HG03521 (cell line): ENCODE measurements around the gene DUSP10.

Experiments used
- ATAC-seq: cut with Tn5 transposase; IDR thresholded peaks from one replicate; pipeline ENCODE4 v1.9.1; 2021; ENCODE audit warnings: mild to moderate bottlenecking, moderate library complexity; ENCODE audit not compliant: unreplicated experiment

The DUSP10 gene

DNA sequence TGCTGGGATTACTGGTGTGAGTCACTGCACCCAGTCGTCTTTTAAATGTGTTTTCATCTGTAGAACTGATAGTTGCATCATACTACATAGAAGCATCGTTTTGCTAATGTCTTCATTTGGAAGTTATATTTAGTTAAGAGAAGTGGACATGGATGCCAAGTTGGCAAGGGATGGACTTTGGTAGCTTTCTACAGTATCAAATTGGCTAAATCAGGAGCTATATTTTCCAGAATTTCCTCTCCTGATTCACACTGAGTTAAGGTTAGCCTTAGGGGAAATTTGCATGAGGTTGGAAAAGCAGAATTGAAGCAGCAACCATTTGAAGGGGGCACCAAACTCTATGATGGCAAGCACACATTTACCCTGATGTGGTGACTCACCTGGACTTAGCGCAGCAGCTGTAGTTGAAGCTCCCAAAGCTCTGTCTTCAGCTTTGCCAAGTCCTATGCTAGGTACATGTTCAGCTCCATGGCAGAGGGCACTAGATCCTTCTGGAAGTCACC, 43.9 kb downstream of the DUSP10 start:
- ATAC-seq: no peak

DNA sequence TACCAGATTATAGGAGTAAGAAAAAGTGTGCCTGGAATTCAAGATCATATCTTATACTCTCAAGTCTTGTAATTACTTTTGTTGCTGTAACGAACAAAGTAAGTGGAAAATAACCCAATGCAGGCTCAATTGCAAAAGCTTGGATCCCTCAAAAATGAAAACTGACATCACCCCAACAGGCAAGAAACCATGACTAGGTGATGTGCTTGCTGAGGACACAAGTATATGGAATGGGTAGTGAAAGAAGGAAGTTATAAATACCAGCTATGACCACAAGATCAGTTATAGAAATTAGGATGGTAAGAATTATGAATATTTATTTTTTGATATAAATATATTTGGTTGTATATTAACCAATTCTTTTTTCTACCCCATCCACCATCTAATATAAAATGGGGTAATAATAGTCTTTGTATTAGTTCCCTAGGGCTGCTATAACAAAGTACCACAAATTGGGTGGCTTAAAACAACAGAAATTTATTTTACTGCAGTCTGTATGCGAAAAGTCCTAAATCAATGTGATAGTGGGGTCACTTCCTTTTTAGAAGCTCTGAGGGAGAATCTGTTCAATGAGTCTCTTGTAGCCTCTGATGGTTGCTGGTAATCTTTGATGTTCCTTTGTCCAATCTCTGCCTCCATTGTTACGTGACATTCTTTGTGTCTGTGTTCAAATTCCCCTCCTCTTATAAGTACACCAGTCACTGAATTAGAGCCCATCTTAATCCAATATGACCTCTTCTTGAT, 45.0 kb downstream of the DUSP10 start:
- ATAC-seq: no peak

DNA sequence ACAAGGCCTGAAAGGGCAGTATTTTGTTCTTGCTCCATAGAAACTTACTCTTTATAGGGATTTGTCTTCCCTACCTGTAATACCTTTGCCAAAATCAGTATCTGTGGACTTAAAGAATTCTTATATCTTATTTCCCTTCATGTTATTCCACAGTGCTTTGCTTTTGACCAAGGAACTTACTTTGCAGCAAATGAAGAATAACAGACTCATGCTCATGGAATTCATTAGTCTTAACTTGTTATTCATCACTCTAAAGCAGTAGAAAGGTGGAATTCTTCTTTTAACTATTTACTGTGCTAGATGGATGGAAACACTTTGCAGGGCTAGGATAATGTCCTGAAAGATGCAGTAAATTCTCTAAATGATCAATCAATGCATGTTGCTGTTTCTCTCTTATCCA, 45.9 kb downstream of the DUSP10 start:
- no peak for ATAC-seq

DNA sequence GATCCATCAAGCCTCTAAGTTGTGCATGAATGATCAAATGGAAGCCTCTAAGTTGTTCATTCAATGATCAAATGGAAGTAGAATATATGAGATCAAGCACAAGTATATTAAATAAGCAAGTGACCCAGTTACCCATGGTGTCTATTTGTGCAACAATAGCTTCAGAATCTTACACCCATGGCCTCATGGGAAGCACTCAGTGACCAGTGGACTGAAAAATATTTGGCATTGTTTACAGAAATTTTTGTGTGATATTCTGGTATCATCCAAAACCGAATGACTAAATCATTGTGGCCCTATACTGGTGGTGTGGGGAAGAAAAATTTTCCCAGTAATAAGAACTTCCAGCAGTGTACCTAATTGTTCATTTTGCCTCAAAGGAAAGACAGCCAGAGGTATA, 46.6 kb downstream of the DUSP10 start:
- ATAC-seq: no peak

DNA sequence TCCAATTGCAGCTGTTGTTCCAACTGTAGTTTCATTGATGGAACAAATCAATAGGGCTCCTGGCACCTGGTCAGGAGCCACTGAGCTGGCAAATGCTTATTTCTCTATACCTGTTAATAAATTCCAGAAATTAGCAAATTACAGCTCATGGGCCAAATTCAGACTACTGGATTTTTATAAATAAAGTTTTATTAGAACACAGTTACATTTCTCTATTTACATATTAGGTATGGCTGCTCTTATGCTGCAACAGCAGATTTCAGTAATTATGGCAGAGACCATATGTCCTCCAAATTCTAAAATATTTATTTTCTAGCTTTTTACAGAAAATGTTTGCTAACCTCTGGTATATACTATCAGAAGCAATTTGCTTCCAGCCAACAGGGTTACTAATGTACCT, 47.8 kb downstream of the DUSP10 start:
- ATAC-seq: no peak

DNA sequence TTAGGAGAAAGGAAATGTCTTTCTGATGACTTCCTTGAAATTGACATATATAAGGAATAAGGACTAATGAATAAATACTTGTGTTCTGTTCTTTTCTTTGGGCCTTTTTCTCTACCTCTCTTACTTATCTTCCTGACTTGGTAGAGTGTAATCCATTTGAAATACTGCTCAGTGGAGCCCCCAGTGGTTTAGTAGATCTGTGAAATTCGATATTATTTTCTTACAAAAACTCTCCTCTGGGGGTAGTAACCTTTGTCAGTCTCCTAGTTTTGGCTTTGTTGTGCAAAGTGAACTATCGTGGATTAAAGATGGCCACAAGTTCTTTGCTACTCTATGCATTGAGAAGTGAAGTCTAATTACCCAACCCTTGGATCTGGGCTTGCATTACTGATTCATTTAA, 48.8 kb downstream of the DUSP10 start:
- no peak for ATAC-seq

DNA sequence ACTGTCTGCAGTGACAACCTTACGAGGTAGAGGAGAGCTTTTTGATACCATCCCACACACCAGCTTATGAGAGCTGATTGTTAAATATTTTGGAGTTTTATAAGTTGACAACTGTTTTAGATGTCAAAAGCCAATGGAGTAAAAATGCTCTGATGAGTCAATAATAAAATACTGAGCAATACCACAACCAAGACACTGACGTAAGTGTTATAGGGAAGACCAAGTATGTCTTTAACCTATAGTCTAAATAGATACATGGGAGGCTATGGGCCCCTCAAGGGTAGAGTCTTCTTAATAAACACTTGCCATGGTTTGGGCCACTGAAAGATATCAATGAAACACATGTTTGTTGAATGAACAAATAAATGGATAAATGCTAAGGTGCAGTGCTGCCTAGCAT, 49.2 kb downstream of the DUSP10 start:
- no peak for ATAC-seq

DNA sequence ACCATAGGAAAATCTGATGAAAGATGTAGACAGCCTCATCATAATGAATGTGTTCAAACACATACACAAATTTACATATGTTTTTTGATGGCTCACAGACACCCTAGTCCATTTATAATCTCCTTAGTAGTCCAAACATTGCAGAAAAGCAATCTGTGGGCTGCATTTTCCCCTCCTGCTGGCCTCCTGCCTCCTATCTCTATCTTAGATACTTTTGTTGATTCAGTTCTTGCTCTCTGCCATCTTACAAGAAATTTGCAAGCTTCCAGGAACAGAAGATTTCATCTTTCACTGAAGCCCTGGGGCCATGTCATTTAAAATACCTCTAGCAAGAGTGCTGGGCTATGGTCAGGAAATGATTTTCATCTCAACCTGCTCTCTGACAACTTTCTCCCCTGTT, 50.6 kb downstream of the DUSP10 start:
- no peak for ATAC-seq

DNA sequence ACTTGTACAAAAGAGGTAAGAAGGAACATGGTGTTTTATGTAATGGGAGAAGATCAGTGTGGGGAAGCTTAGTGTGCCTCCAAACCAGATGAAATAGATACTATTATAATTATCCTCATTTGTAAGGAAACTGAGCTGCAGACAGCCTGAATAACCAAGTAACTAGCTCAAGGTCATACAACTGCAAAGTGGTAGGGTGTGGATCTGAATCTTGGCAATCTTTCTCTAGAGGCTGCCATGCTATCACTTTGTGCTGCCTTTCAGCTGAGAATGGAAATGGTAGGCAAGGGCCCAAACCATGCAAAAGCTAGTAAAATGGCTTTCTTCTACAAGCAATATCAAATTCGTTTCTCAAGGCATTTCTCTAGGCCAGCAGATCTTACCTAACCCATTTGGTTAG, 51.0 kb downstream of the DUSP10 start:
- no peak for ATAC-seq

DNA sequence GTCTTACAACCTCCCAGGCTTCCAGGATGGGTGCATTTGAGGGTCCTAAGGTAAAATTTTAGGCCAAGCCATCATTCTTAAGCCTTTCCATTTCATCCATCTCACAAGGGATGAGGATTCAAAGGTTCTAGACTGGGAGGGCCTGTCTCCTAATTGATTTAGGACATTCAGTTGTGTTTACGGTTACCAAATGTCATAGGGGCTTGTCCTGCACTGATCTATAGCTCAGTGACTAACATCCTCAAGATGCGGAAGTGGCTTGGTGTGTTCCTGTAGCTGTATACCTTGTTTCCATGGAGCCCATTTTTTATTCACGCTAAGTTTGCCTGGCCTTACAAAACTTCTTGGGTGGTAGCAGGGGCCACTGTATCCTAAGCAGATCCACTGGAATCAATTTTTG, 52.8 kb downstream of the DUSP10 start:
- ATAC-seq: no peak

DNA sequence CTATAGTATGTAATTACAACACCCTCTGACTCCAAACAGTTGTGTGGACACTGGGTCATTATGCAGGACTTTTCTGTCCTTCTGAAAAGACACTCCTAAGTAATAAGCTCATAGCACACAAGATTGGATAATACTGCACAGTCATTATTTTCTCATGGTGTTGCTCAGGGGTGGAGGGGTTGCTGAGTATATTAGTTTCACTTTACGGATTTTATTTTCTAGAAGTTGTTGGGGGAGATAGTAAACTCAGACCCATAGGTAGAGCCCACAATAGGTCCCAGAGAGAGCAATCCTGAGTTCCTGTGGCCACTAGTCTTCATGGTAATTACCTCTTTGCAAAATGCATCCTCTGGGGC, 53.4 kb downstream of the DUSP10 start:
- ATAC-seq: no peak

DNA sequence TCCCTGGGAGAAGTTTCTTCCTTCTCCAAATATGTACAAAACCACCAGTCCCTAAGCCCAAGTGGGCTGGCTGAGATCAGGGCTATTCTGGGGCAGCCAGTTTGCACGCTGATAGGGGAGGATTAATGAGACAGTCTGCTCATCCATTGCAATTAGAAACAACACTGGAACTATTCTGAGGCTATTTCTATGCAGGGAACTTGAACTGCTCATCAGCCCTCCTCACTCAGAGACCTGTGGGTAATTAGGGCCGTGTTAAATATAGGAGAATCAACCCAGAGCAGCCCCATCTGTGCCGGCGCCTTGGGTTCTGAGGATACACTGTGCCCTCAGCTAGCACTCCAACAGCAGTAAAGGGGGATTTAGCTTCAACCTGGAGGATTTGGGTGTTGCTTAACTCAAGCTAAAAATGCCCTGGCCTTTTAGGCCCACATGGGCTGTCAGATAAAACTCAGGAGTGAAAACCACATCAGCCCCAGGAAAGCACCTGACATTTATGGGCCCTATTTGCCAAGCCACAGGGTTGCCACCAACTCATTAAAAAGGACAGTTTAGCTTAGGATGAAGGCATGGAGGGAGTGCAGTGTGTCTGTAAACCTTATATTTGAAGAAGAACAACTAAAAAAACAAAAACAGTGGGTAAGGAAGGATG, 53.9 kb downstream of the DUSP10 start:
- ATAC-seq: no peak

DNA sequence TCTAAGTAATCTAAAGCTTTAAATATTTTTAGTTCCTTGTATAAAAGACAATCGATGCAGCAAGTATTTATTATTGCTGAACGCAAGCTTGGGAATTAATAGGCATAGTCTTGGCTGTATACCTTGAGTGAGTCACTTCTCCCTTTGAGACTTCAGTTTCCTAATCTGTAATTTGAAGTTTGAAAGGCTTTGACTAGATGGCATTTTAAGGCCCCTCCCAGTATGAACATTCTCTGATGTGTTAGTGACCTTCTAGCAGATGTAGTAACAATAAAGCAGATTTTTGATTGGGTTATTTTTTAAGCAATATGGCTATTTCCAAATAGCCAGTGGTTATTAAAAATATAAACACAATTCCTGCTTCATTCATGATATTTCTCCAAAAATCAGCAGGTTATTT, 58.2 kb downstream of the DUSP10 start:
- ATAC-seq: no peak

DNA sequence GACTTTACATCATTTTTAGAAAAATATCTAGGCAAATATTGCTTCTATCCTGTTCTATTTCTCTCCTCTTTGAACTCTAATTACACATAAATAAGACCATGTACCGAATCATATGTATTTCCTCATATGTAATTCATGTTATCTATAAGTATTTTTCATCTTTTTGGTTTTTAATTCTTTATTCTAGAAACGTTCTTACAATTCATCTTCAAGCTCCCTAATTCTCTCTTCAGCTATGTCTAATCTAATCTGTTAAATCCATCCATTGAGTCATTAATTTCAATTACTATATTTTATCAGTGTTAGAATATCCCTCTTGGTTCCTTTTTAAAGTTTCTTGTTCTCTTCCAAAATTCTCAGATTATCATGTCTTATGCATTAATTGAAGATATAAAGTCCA, 61.8 kb downstream of the DUSP10 start:
- no peak for ATAC-seq

DNA sequence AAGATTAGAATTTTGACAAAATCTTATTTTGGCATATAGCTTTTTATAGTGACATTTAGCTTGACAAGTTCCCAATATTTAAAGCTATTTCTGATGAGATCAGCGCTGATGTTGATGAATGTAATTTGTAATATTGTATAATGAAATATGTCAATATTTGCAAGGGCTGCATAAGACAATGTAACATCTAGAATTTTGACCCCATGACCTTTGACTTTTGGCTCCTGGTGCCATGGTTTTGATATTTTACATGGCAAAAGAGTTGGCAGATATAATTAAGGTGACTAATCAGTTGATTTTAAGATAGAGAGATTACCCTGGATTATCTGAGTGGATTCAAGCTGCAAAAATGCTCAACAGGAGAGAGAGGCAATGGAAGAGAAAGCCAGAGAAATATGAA, 63.9 kb downstream of the DUSP10 start:
- no peak for ATAC-seq

DNA sequence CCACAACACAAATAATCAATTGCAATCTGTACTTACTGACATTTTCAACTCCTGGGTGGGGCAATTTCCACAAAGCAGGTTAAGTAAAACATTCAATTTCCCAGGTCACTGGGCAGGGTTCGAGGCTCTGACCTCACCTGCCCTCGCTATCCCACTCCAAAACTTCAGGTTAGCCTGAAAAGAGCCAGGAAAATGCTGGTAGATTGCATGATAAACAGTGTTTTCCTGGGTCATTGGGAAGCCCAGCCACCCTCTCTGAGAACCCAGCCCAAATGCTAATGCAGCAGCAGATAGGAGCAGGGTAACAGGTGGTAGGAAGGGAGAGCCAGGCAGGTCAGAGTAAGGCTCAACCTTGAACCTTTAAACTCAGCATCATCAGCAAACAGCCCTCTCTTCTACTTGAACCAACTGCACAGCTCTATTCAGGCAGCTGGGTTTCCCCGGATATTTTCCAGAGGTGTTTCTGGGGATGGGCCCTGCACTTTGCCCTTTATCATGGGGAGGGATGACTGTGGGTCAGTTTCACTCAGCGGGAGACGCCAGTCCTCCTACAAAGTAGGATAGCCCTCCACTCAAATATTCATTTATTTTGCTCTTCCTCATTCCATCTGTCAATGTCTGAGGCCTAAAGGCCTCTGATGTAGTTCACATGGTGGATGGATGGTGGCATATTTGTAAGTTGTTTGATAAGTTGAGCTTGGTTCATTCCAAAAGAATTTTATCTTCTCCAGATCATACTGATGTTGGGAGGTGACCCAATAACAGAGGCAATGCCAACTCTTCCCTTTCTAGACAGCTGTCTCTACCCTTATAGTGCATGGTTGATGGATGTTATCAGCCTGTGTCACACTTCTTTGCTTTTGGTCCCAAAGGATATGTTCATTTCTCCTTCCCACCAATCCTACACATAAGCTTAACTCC, 65.7 kb downstream of the DUSP10 start:
- ATAC-seq: no peak

DNA sequence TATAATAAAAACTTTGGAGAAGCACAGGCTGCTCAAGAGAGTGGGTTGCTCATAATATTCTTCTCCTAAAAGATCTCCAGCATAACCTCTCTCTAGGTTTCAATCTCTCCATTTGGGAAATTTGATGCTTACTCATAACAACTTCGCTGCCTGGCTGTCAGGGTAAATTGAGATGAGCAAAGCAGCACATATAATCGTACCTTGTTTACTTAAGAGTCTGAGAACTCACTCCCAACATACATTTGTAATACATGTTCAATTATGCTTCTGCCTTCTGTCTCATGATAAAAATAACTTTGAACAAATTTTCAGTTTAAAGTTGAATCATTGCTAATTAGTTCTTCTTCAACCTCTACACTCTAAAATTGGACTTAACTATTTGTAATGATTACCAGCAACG, 68.9 kb downstream of the DUSP10 start:
- ATAC-seq: no peak

DNA sequence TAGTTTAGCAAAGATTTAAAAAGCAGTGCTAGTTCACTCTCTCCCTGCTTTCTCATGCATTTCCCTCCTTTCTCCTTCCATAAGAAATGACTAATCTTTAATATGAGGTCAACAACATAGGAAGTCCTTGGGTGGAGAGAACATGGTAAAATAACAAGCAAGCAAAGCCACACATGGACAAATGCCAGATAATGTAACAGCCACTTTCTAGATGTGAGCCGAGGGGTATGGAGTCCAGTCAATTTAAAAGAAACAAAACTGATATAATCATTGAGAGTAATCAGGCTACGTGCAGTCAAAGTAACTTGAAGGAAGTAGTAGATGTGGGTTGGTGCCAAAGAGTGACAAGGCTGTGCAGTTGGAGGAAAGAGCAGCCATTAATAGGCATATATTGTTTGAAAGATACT, 69.6 kb downstream of the DUSP10 start:
- no peak for ATAC-seq

DNA sequence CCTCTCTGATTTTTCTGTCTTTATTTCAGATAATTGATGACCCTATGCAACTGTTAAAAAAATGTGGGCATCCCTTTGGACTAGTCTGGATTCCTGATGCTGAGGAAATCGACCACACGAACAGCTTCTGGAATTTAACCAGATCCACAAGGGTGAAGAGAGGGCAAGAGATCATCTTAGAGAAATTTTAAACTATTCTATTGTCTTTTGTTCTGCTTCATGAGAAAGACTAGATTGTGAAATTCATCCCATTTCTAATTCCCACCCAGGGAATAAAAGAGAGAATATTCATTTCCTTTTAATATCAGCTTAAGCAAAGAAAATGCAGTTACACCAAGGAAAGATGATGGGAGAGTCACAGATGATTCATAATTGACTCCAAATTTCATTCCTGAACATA, 71.8 kb downstream of the DUSP10 start:
- ATAC-seq: no peak

DNA sequence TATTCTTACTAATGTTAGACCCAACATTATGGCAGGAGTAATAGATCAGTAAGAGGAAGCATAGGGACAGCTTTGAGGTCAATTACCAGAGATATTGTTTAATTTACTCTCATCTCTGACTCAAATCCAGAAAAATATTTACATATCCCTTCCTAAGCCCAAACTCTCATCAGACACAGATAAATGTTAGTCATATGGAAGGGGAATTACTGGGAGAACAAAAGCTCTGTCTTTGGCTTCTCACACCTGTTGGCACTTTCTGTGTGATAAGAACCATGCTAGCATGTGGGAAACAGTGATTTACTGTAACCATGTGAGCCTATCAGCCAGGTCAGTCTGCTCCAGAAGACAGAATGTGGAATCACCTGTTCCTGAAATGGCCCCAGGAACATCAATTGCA, 72.4 kb downstream of the DUSP10 start:
- no peak for ATAC-seq

DNA sequence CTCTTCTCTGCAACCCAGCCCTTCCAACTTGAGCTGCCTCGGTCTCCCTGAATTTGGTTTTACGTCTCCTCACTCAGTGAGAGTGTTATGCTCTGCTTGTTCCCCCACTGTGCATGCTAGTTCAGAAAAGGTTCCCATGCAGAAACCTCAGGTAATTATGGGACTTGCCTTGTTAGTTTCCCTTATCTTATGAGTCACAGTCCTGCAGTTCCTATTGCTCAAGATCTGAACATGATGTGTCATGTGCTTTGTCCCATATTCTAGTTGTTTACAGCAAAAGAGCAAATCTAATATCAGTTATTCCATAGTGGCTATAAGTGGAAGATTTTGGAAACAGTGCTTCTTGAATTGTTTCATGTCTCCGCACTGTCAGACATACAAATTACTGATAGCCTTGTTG, 74.4 kb downstream of the DUSP10 start:
- ATAC-seq: peak; percentile 79

DNA sequence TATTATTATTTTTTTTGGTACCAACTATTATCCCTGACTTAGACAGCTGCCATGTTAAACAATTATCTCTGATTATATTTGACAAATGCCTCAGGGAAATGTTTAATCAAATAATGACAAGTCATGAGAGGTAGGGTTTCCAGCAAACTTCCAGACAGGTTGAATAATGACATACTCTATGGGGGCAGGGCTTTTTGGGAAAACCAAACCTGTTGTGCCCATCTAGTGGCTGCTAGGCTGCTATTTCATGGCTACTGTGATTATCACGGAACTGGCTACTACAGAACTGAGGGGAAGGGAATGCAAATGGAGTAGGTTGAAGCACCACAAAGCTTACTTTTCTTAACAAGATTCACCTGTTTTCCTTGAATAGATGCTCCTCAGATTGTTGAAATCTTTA, 77.6 kb downstream of the DUSP10 start:
- ATAC-seq: no peak
